ENCODE results near the gene RNASE1.

The RNASE1 gene

DNA sequence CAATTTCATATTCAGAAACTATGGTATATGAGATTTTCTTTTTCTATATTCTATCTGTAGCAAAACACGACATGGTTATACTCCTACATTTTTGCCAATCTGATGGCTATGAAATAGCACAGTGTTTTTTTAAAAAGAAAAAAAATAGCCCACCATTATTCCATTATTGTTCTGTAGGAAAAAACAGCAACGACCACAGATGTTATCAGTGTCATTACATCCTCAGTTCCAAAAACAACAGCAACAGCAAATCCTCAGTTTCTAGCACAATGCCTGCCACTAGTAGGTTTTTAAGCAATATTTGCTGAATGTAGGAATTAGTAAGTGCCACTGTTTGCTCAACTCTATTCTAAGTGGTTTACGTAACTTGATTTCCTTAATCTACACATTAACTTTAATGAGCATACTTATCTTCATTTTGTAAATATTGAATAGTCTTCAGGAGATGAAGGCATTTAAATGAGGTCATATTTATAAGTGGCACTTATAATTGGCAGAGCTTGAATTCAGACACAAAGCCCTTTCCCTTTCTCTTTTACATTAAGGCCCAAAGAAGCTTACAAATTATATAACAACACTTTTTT, 13.3 kb downstream of the RNASE1 start:
- Histone ChIP-seq H3K4me2 (ENCODE audit: low read depth, low read length, poor library complexity, severe bottlenecking) (no peak overlapping the region), H3K4me1 (ENCODE audit: insufficient read depth, low read length, poor library complexity, severe bottlenecking) (peaks cover 2% of the 10 kb centered on the region), H3K79me2 (ENCODE audit: insufficient read depth, low read length) (no peaks in the 10 kb centered on the region), H3K9ac (ENCODE audit: low read depth, low read length, poor library complexity, severe bottlenecking) (no peak overlapping the region), H3K4me3 (ENCODE audit: low read length, poor library complexity, severe bottlenecking) (no peak overlapping the region), H3K27me3 (ENCODE audit: insufficient read depth, low read length, poor library complexity, severe bottlenecking) (no peaks in the 10 kb centered on the region), H3K9me2 (replicated peaks; ENCODE audit: low read depth, low read length) (no peaks in the 10 kb centered on the region), H3F3A (ENCODE audit: low read depth) (no peaks in the 10 kb centered on the region), H3K9me3 (ENCODE audit: insufficient read depth, low read depth, low read length) (no peaks in the 10 kb centered on the region), H2AFZ (ENCODE audit: low read length) (no peak overlapping the region), H3K36me3 (ENCODE audit: insufficient read depth, low read length) (no peaks in the 10 kb centered on the region), H4K20me1 (ENCODE audit: insufficient read depth, low read length, poor library complexity, severe bottlenecking) (no peaks in the 10 kb centered on the region)
- TF ChIP-seq, protein P1, sequence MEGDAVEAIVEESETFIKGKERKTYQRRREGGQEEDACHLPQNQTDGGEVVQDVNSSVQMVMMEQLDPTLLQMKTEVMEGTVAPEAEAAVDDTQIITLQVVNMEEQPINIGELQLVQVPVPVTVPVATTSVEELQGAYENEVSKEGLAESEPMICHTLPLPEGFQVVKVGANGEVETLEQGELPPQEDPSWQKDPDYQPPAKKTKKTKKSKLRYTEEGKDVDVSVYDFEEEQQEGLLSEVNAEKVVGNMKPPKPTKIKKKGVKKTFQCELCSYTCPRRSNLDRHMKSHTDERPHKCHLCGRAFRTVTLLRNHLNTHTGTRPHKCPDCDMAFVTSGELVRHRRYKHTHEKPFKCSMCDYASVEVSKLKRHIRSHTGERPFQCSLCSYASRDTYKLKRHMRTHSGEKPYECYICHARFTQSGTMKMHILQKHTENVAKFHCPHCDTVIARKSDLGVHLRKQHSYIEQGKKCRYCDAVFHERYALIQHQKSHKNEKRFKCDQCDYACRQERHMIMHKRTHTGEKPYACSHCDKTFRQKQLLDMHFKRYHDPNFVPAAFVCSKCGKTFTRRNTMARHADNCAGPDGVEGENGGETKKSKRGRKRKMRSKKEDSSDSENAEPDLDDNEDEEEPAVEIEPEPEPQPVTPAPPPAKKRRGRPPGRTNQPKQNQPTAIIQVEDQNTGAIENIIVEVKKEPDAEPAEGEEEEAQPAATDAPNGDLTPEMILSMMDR (conservative IDR thresholded peaks at IDR 0.05; ENCODE audit: low read length) = no peak
- no peak for TF ChIP-seq EZH2phosphoT487 (IDR thresholded peaks at IDR 0.05; ENCODE audit: borderline replicate concordance)

DNA sequence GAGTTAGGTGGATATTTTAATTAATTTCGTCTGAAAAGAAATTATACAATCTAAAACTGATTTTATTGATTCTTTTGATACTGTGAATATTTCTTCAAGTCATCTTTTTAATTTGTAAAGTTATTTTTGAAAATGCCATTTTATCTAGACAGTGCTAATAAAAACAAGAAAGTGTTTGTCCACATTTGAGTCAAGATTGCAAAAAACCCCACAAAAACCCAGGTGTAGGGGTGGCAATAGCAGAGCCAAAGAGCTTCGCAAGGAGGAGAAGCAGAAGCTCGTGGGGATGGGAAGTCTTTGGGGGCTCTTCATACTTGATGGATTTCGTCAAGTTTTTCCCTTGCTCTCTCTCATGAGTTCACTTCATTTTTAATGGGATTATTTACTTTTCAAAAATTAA, 15.6 kb downstream of the RNASE1 start:
- Histone ChIP-seq H3K9ac (ENCODE audit: low read depth, low read length, poor library complexity, severe bottlenecking) (no peak overlapping the region), H3K9me3 (ENCODE audit: insufficient read depth, low read depth, low read length) (no peaks in the 10 kb centered on the region), H3K9me2 (replicated peaks; ENCODE audit: low read depth, low read length) (no peaks in the 10 kb centered on the region), H3K4me3 (ENCODE audit: low read length, poor library complexity, severe bottlenecking) (no peak overlapping the region), H3K79me2 (ENCODE audit: insufficient read depth, low read length) (no peaks in the 10 kb centered on the region), H3K27me3 (ENCODE audit: insufficient read depth, low read length, poor library complexity, severe bottlenecking) (no peaks in the 10 kb centered on the region), H2AFZ (ENCODE audit: low read length) (no peak overlapping the region), H3K36me3 (ENCODE audit: insufficient read depth, low read length) (no peaks in the 10 kb centered on the region), H4K20me1 (ENCODE audit: insufficient read depth, low read length, poor library complexity, severe bottlenecking) (no peaks in the 10 kb centered on the region), H3K4me2 (ENCODE audit: low read depth, low read length, poor library complexity, severe bottlenecking) (no peak overlapping the region), H3K4me1 (ENCODE audit: insufficient read depth, low read length, poor library complexity, severe bottlenecking) (peaks cover 10% of the 10 kb centered on the region), H3F3A (ENCODE audit: low read depth) (0 out of 2 replicates have a peak, but pooled peaks cover 2% of the 10 kb centered on the region)
- TF ChIP-seq, protein P1 (conservative IDR thresholded peaks at IDR 0.05; ENCODE audit: low read length) = no peak
- no peak for TF ChIP-seq EZH2phosphoT487 (IDR thresholded peaks at IDR 0.05; ENCODE audit: borderline replicate concordance)

DNA sequence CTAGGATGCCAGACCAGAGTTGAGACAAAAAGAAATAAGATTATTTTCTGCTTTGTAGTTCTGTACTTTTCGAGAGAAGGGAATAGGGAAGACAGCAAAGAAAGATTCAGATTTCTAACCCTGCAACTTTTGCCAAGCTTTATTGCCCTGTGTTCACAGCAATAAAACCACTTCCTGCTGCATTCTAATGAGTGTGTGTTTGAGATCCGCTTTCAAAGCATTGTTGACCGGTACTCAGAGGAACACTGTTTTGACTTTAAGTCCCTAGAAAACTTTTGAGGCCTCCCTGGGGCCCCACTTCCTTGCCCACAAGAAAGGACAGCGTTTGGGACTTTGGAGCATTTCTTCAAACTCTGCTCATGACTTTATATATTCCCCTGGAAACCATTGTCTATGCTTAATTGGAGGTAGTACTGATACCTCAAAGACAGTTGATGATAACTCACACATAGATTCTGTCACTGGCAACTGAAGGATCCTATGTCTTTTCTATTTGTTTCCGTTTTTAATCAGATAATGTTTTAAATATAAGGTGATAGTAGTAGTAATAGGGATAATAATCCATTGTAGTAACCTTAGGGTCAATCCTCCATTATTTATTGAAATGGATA, 20.3 kb downstream of the RNASE1 start:
- H3K4me1 ChIP-seq (ENCODE audit: insufficient read depth, low read length, poor library complexity, severe bottlenecking) = peaks cover 24% of the 10 kb centered on the region

More for the DNA sequence above, 20.3 kb downstream of the RNASE1 start:
- TF ChIP-seq EZH2phosphoT487 (IDR thresholded peaks at IDR 0.05; ENCODE audit: borderline replicate concordance) = no peak
- H3K27me3 ChIP-seq (ENCODE audit: insufficient read depth, low read length, poor library complexity, severe bottlenecking) = no peaks in the 10 kb centered on the region
- peak overlapping the region; percentile 94 for H3K4me2 ChIP-seq (ENCODE audit: low read depth, low read length, poor library complexity, severe bottlenecking)
- H3K79me2 ChIP-seq (ENCODE audit: insufficient read depth, low read length) = no peaks in the 10 kb centered on the region
- no peaks in the 10 kb centered on the region for H3K36me3 ChIP-seq (ENCODE audit: insufficient read depth, low read length)
- peak overlapping the region; percentile 72 for H3K4me3 ChIP-seq (ENCODE audit: low read length, poor library complexity, severe bottlenecking)
- peak overlapping the region; percentile 63 for H3K9ac ChIP-seq (ENCODE audit: low read depth, low read length, poor library complexity, severe bottlenecking)
- no peaks in the 10 kb centered on the region for H3K9me3 ChIP-seq (ENCODE audit: insufficient read depth, low read depth, low read length)
- H2AFZ ChIP-seq (ENCODE audit: low read length) = peak overlapping the region; percentile 54
- H4K20me1 ChIP-seq (ENCODE audit: insufficient read depth, low read length, poor library complexity, severe bottlenecking) = no peaks in the 10 kb centered on the region
- H3F3A ChIP-seq (ENCODE audit: low read depth) = 0 out of 2 replicates have a peak, but pooled peaks cover 7% of the 10 kb centered on the region
- no peaks in the 10 kb centered on the region for H3K9me2 ChIP-seq (replicated peaks; ENCODE audit: low read depth, low read length)
